Measurements from ENCODE around the gene MRC1. TPM values are rescaled to one million over a fixed set of nuclear protein-coding genes. Genes with fewer than 3 reads are reported as not detected.
A peak's percentile ranks its signal among the peaks of the same experiment; 100 is the strongest.

Gene MRC1
- total RNA-seq, 2 experiments from 2014 or later = 0.08 TPM

GRCh38 chr10:17802976-17803375 is 6.2 kb upstream of the MRC1 start:
- no peaks in the 10 kb centered on the region for H3K27me3 ChIP-seq (ENCODE audit: control insufficient read depth in 1 of 2, insufficient read depth in 2 of 2, low read length in 2 of 2)
- H3K9me3 ChIP-seq (ENCODE audit: control insufficient read depth in 1 of 2, insufficient read depth in 1 of 2, low read length in 2 of 2) = no peaks in the 10 kb centered on the region
- intact Hi-C loops (cut with DNase I, micrococcal nuclease) = no loop called here
- no peak overlapping the region for H3K4me3 ChIP-seq (ENCODE audit: low read length)
- DNase-seq (no peak), ATAC-seq (ENCODE audit: poor library complexity) (no peak)
- no peak overlapping the region for H3K4me3 Mint-ChIP-seq
- no peak for TF ChIP-seq CTCF (IDR thresholded peaks at IDR 0.05)
- H3K27me3 Mint-ChIP-seq = peaks cover 5% of the 10 kb centered on the region
- H3K27ac ChIP-seq (ENCODE audit: low read depth in 1 of 2, low read length in 2 of 2) = no peak overlapping the region
- ChIA-PET CTCF (no interaction called here), POLR2A (no interaction called here)
- H3K36me3 ChIP-seq (ENCODE audit: insufficient read depth, low read length) = no peaks in the 10 kb centered on the region
- no peaks in the 10 kb centered on the region for H3K4me1 Mint-ChIP-seq (ENCODE audit: low read depth)
- no peaks in the 10 kb centered on the region for H3K36me3 Mint-ChIP-seq (ENCODE audit: low read depth)
- no peaks in the 10 kb centered on the region for H3K9me3 Mint-ChIP-seq
- H3K27ac Mint-ChIP-seq = no peak overlapping the region
- H3K4me1 ChIP-seq (ENCODE audit: insufficient read depth, low read length) = no peaks in the 10 kb centered on the region

DNA sequence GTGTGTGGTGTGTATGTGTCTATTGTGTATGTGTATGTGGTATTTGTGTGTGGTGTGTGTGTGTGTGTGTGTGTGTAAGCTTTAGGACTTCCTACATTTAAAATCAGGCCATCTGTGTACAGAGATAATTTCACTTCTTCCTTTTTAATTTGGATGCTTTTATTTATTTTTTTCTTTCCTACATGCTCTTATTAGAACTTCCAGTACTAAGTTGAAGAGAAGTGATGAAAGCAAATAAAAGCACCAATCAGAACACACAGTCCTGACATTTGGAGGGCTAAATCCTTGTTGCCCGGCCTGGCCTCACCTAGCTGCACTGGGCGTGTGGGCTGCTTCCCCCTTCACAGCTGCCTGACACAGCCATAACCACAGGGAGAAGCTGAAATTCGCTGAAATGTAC is 3.8 kb upstream of the MRC1 start:
- Mint-ChIP-seq H3K27ac (no peak overlapping the region), H3K4me1 (ENCODE audit: low read depth) (no peaks in the 10 kb centered on the region), H3K4me3 (no peak overlapping the region), H3K36me3 (ENCODE audit: low read depth) (no peaks in the 10 kb centered on the region), H3K27me3 (peaks cover 14% of the 10 kb centered on the region), H3K9me3 (no peaks in the 10 kb centered on the region)
- intact Hi-C loops (cut with DNase I, micrococcal nuclease) = no loop called here
- ATAC-seq (ENCODE audit: poor library complexity) (no peak), DNase-seq (no peak)
- no peak overlapping the region for H3K27ac ChIP-seq (ENCODE audit: low read depth in 1 of 2, low read length in 2 of 2)
- no peaks in the 10 kb centered on the region for H3K4me1 ChIP-seq (ENCODE audit: insufficient read depth, low read length)
- no peak for TF ChIP-seq CTCF (IDR thresholded peaks at IDR 0.05)
- H3K9me3 ChIP-seq (ENCODE audit: control insufficient read depth in 1 of 2, insufficient read depth in 1 of 2, low read length in 2 of 2) = no peaks in the 10 kb centered on the region
- POLR2A ChIA-PET = no interaction called here
- H3K27me3 ChIP-seq (ENCODE audit: control insufficient read depth in 1 of 2, insufficient read depth in 2 of 2, low read length in 2 of 2) = no peaks in the 10 kb centered on the region
- CTCF ChIA-PET = no interaction called here
- no peaks in the 10 kb centered on the region for H3K36me3 ChIP-seq (ENCODE audit: insufficient read depth, low read length)
- no peak overlapping the region for H3K4me3 ChIP-seq (ENCODE audit: low read length)

DNA sequence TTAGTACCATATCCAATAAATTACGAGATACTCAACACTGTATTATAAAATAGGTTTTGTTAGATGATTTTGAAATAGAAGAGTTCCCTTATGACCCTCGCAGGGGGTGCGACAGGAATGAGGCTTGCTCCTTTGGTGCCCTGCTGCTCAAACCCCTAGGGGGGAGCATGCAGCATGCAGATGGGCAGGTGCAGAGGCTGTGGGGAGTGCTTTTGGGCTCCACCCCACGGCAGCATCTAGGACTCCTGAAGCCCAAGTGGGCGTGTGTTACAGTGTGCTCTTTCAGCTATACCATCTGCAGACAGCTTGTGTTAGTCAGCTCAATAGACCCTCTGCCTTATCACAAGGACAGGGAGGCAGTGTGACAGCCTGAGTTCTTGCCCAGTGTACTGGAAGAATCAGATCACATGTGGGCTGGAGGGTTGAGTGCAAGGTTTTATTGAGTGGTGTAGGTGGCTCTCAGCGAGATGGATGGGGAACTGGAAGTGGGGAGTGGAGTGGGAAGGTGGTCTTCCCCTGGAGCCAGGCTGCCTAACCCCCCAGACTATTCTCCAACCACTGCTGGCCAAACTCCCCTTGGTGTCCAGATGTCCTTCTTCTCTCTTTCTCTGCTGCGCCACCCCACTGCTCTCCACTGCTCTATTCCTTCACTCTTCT is 3.1 kb upstream of the MRC1 start:
- POLR2A ChIA-PET = no interaction called here
- no peaks in the 10 kb centered on the region for H3K9me3 ChIP-seq (ENCODE audit: control insufficient read depth in 1 of 2, insufficient read depth in 1 of 2, low read length in 2 of 2)
- H3K36me3 ChIP-seq (ENCODE audit: insufficient read depth, low read length) = no peaks in the 10 kb centered on the region
- no peaks in the 10 kb centered on the region for H3K36me3 Mint-ChIP-seq (ENCODE audit: low read depth)
- no peak overlapping the region for H3K4me3 ChIP-seq (ENCODE audit: low read length)
- peak; percentile 39 for ATAC-seq (ENCODE audit: poor library complexity)
- DNase-seq = peak in 3 of 14 experiments; percentile 2 to 43 (median 14)
- peaks cover 20% of the 10 kb centered on the region for H3K27me3 Mint-ChIP-seq
- CTCF ChIA-PET = no interaction called here
- no peak for TF ChIP-seq CTCF (IDR thresholded peaks at IDR 0.05)
- no peaks in the 10 kb centered on the region for H3K27me3 ChIP-seq (ENCODE audit: control insufficient read depth in 1 of 2, insufficient read depth in 2 of 2, low read length in 2 of 2)
- no peaks in the 10 kb centered on the region for H3K4me1 ChIP-seq (ENCODE audit: insufficient read depth, low read length)
- H3K27ac ChIP-seq (ENCODE audit: low read depth in 1 of 2, low read length in 2 of 2) = no peak overlapping the region
- no peak overlapping the region for H3K4me3 Mint-ChIP-seq
- no peak overlapping the region for H3K27ac Mint-ChIP-seq
- no peaks in the 10 kb centered on the region for H3K9me3 Mint-ChIP-seq
- intact Hi-C loops (cut with DNase I, micrococcal nuclease) = no loop called here
- no peaks in the 10 kb centered on the region for H3K4me1 Mint-ChIP-seq (ENCODE audit: low read depth)

Measured in CD4-positive, alpha-beta T cell (primary cell).